AG10803 (cell line): ENCODE results near the gene MROH2B.

Experiments
- DNase-seq: peaks from one replicate; pipeline ENCODE4 v3.0.0; 2010; ENCODE audit warnings: low read depth
- H3K4me3 ChIP-seq: 2 replicates; pipeline ENCODE4 v1.5.1; 2011; ENCODE audit warnings: mild to moderate bottlenecking, low read length, control low read depth
- TF ChIP-seq, protein P1 (sequence below): conservative IDR thresholded peaks from 2 replicates; pipeline ENCODE4 v1.5.1; 2011; ENCODE audit warnings: mild to moderate bottlenecking, low read length, control low read depth, inconsistent platforms

Gene MROH2B

GRCh38 chr5:41067714-41068568, 3.2 kb downstream of the MROH2B start:
- no peak for DNase-seq
- TF ChIP-seq, protein P1, sequence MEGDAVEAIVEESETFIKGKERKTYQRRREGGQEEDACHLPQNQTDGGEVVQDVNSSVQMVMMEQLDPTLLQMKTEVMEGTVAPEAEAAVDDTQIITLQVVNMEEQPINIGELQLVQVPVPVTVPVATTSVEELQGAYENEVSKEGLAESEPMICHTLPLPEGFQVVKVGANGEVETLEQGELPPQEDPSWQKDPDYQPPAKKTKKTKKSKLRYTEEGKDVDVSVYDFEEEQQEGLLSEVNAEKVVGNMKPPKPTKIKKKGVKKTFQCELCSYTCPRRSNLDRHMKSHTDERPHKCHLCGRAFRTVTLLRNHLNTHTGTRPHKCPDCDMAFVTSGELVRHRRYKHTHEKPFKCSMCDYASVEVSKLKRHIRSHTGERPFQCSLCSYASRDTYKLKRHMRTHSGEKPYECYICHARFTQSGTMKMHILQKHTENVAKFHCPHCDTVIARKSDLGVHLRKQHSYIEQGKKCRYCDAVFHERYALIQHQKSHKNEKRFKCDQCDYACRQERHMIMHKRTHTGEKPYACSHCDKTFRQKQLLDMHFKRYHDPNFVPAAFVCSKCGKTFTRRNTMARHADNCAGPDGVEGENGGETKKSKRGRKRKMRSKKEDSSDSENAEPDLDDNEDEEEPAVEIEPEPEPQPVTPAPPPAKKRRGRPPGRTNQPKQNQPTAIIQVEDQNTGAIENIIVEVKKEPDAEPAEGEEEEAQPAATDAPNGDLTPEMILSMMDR: no peak
- no peak overlapping the region for H3K4me3 ChIP-seq

- DNase-seq: no peak
- H3K4me3 ChIP-seq: no peak overlapping the region
- TF ChIP-seq, protein P1: no peak
These were observed 5.3 kb downstream of the MROH2B start for GRCh38 chr5:41065691-41066335.

- DNase-seq: no peak
- TF ChIP-seq, protein P1: no peak
These were observed 13.2 kb downstream of the MROH2B start for GRCh38 chr5:41057940-41058339.

GRCh38 chr5:41057231-41057630, 13.9 kb downstream of the MROH2B start:
- no peak for DNase-seq
- no peak overlapping the region for H3K4me3 ChIP-seq
- TF ChIP-seq, protein P1: no peak

More at GRCh38 chr5:41057940-41058339, 13.2 kb downstream of the MROH2B start:
- H3K4me3 ChIP-seq: no peak overlapping the region

DNA sequence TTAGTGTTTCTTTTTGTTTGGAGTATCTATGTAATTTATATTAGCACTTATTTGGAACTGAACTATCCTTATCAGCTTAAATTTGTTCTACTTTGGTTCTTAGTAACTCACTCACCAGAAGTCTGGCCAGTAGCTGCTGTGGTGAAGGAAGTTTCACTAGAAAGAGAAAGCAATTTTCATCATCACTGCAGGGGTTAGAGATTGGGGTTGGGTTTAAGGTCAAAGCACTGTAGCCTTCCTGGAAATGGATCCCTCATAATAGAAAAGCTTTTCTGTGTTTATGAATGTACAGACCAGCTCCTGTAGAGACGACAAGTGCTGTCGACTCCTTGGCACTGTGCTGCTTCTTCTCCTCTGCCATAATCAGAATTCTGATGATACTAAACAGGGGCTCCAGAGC, 22.2 kb downstream of the MROH2B start:
- TF ChIP-seq, protein P1: no peak
- no peak for DNase-seq
- H3K4me3 ChIP-seq: no peak overlapping the region

GRCh38 chr5:41043109-41043747, 27.9 kb downstream of the MROH2B start:
- H3K4me3 ChIP-seq: no peak overlapping the region
- DNase-seq: no peak
- TF ChIP-seq, protein P1: no peak
